ENCODE measurements around the gene WDFY4.

DNA sequence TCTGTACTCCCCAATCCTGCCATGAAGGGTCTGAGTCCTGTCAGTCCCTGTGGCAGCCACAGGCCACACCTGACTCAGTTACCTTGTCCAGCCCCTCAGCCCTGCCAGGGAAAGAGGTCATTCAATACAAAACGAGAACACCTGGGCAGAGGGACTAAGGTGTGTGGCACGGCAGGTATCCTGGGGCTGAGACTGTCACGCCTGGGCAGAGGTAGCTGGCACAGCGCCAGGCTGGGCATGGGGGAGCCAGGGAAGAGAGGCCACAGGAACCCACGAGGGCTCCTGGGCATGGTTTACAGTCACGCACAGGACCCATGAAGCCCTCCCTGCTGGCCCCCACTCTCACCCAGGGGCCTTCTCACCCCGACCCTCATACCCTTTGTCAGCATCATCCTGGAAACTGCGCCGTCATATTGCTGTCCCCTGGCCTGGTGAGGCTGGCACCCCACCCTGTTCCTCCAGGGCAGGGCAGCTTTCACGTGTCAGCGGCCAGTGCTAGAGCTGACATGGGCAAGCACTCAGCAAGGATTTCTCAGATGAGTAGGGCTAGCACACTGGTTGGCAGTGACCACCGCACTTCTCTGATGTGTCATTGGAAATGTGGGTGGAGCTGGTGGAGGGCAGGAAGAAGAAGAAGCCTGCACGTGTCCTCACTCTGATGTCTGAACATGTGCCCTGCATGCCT is 212.2 kb downstream of the WDFY4 start:
- TF ChIP-seq, protein P1, sequence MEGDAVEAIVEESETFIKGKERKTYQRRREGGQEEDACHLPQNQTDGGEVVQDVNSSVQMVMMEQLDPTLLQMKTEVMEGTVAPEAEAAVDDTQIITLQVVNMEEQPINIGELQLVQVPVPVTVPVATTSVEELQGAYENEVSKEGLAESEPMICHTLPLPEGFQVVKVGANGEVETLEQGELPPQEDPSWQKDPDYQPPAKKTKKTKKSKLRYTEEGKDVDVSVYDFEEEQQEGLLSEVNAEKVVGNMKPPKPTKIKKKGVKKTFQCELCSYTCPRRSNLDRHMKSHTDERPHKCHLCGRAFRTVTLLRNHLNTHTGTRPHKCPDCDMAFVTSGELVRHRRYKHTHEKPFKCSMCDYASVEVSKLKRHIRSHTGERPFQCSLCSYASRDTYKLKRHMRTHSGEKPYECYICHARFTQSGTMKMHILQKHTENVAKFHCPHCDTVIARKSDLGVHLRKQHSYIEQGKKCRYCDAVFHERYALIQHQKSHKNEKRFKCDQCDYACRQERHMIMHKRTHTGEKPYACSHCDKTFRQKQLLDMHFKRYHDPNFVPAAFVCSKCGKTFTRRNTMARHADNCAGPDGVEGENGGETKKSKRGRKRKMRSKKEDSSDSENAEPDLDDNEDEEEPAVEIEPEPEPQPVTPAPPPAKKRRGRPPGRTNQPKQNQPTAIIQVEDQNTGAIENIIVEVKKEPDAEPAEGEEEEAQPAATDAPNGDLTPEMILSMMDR (conservative IDR thresholded peaks at IDR 0.05 in 1 of 2, IDR thresholded peaks at IDR 0.05 in 1 of 2; ENCODE audit: low read depth in 1 of 2, low read length in 2 of 2), result no peak
- no peak for TF ChIP-seq EZH2 (IDR thresholded peaks at IDR 0.05; ENCODE audit: low read length, missing control alignments)
